22Rv1 (cell line): ENCODE measurements around the gene CEBPA.

Experiments used
- CTCF ChIP-seq: fragments of 450-650 bp; IDR thresholded peaks from 2 replicates; pipeline ENCODE4 v1.5.1; 2017; ENCODE audit warnings: mild to moderate bottlenecking
- ZFX ChIP-seq: fragments of 450-650 bp; IDR thresholded peaks from 2 replicates; pipeline ENCODE4 v1.6.1; 2017; ENCODE audit warnings: antibody characterized with exemption, borderline replicate concordance

DNA sequence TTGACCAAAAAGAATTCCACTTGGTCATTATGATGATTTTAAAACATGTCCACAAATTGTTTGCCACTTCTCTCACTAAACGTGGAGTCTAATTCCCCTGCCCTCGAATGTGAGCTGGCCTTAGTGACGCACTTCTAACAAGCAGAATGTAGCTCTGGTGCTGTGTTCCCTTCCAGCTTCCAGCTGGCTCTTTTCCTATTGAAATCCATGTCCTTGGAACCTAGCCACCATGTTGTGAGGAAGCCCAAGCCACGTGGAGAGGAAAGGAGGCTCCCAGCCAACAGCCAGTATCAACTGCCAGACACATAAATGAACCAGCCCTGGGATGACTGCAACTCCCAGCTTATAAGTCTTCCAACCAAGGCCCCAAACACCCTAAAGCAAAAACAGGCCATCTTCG is 23.6 kb upstream of the CEBPA start:
- TF ChIP-seq CTCF: no peak
- TF ChIP-seq ZFX: no peak
